Esophagus (tissue), 2 donors: ENCODE data around the gene POLR3A. TPM values are rescaled to one million over a fixed set of nuclear protein-coding genes. Genes with fewer than 3 reads are reported as not detected.
A peak's percentile ranks its signal among the peaks of the same experiment; 100 is the strongest.

Experiments used
- H3K27ac ChIP-seq, 2 donors: one replicate each; pipeline ENCODE4 v1.5.1; 2013; ENCODE audit warnings: low read depth in 2 of 2, mild to moderate bottlenecking in 2 of 2, inconsistent platforms in 1 of 2, low read length in 1 of 2, moderate library complexity in 1 of 2
- H3K27me3 ChIP-seq, 2 donors: one replicate each; pipeline ENCODE4 v1.6.1; 2013; ENCODE audit warnings: low read length in 2 of 2, control low read depth in 1 of 2, mild to moderate bottlenecking in 1 of 2; ENCODE audit not compliant: insufficient read depth in 2 of 2, control insufficient read depth in 1 of 2
- H3K36me3 ChIP-seq, 2 donors: one replicate each; pipeline ENCODE4 v1.6.1; 2013; ENCODE audit warnings: low read length in 1 of 2; ENCODE audit not compliant: control insufficient read depth in 2 of 2, insufficient read depth in 2 of 2
- H3K4me1 ChIP-seq, 2 donors: one replicate each; pipeline ENCODE4 v1.6.1; 2013; ENCODE audit warnings: low read length in 1 of 2; ENCODE audit not compliant: control insufficient read depth in 2 of 2, insufficient read depth in 2 of 2
- H3K4me3 ChIP-seq, 2 donors: one replicate each; pipeline ENCODE4 v1.5.1; 2013; ENCODE audit warnings: low read length in 2 of 2, mild to moderate bottlenecking in 2 of 2, low read depth in 1 of 2, moderate library complexity in 1 of 2
- H3K9me3 ChIP-seq, 2 donors: one replicate each; pipeline ENCODE4 v1.6.1; 2013; ENCODE audit warnings: mild to moderate bottlenecking in 2 of 2, low read depth in 1 of 2, low read length in 1 of 2, moderate library complexity in 1 of 2; ENCODE audit not compliant: control insufficient read depth in 2 of 2, insufficient read depth in 1 of 2
- WGBS, 2 donors: extraction: QIAGEN DNeasy Blood & Tissue Kit; methylation state at CpG; one replicate each; pipeline ENCODE4 v1.1.7; 2013; 5-methylcytosine and 5-hydroxymethylcytosine counted together
- polyA plus RNA-seq, 2 donors: library from polyadenylated mRNA; stranded (reverse); fragments of 200-250 nt; gene quantifications; one replicate each; pipeline ENCODE4 v1.2.3, GENCODE V29; 2013
- donor health status: healthy with polysubstance abuse.
- donor health status: Bipolar disorder and iron deficiency.

The POLR3A gene
- polyA plus RNA-seq, 2 donors: 3.4 to 3.6 TPM

GRCh38 chr10:78049851-78050250 is 20.5 kb upstream of the POLR3A start:
- H3K4me1 ChIP-seq: no peaks in the 10 kb centered on the region
- H3K27me3 ChIP-seq: no peaks in the 10 kb centered on the region
- no peaks in the 10 kb centered on the region for H3K36me3 ChIP-seq
- 68 to 78% methylated on average over 1 of the region's 1 CpG for WGBS, 2 donors
- H3K9me3 ChIP-seq: no peaks in the 10 kb centered on the region
- H3K4me3 ChIP-seq: no peak overlapping the region
- H3K27ac ChIP-seq: no peak overlapping the region

GRCh38 chr10:78047314-78047891 is 18.1 kb upstream of the POLR3A start:
- no peaks in the 10 kb centered on the region for H3K27me3 ChIP-seq
- peak overlapping the region in 1 of 2 donors; percentile 67 for H3K27ac ChIP-seq
- WGBS, 2 donors: 24 to 26% methylated on average over 13 of the region's 13 CpGs
- no peak overlapping the region for H3K4me3 ChIP-seq
- H3K36me3 ChIP-seq: peaks cover 4 to 5% of the 10 kb centered on the region in 2 donors
- H3K4me1 ChIP-seq: peaks cover 0 to 4% of the 10 kb centered on the region in 2 donors
- H3K9me3 ChIP-seq: no peaks in the 10 kb centered on the region

GRCh38 chr10:78046711-78047269 is 17.5 kb upstream of the POLR3A start:
- Histone ChIP-seq H3K4me3 (no peak overlapping the region), H3K27me3 (no peaks in the 10 kb centered on the region), H3K4me1 (peaks cover 0 to 4% of the 10 kb centered on the region in 2 donors), H3K36me3 (peaks cover 7 to 10% of the 10 kb centered on the region in 2 donors), H3K27ac (peak overlapping the region in 1 of 2 donors; percentile 67), H3K9me3 (no peaks in the 10 kb centered on the region)
- 59 to 65% methylated on average over 10 of the region's 10 CpGs for WGBS, 2 donors

GRCh38 chr10:78045856-78046255 is 16.5 kb upstream of the POLR3A start:
- Histone ChIP-seq H3K27ac (no peak overlapping the region), H3K4me1 (peaks cover 0 to 4% of the 10 kb centered on the region in 2 donors)

GRCh38 chr10:78045237-78045636 is 15.9 kb upstream of the POLR3A start:
- peaks cover 0 to 4% of the 10 kb centered on the region in 2 donors for H3K4me1 ChIP-seq
- no peak overlapping the region for H3K4me3 ChIP-seq
- H3K9me3 ChIP-seq: no peaks in the 10 kb centered on the region
- 63 to 65% methylated on average over 10 of the region's 10 CpGs for WGBS, 2 donors
- H3K27ac ChIP-seq: peak overlapping the region in 1 of 2 donors; percentile 50
- peaks cover 11 to 24% of the 10 kb centered on the region in 2 donors for H3K36me3 ChIP-seq
- no peaks in the 10 kb centered on the region for H3K27me3 ChIP-seq

More at GRCh38 chr10:78045856-78046255, 16.5 kb upstream of the POLR3A start:
- Histone ChIP-seq H3K9me3 (no peaks in the 10 kb centered on the region), H3K27me3 (no peaks in the 10 kb centered on the region), H3K36me3 (peaks cover 11 to 19% of the 10 kb centered on the region in 2 donors), H3K4me3 (no peak overlapping the region)
- WGBS, 2 donors: 74 to 76% methylated on average over 8 of the region's 8 CpGs

- peaks cover 12 to 26% of the 10 kb centered on the region in 2 donors for H3K36me3 ChIP-seq
- peaks cover 0 to 4% of the 10 kb centered on the region in 2 donors for H3K4me1 ChIP-seq
- H3K27ac ChIP-seq: peak overlapping the region in 1 of 2 donors; percentile 31
- H3K27me3 ChIP-seq: no peaks in the 10 kb centered on the region
- H3K9me3 ChIP-seq: no peaks in the 10 kb centered on the region
- 58 to 60% methylated on average over 10 of the region's 10 CpGs for WGBS, 2 donors
- H3K4me3 ChIP-seq: no peak overlapping the region
Observed at GRCh38 chr10:78044699-78045098, 15.4 kb upstream of the POLR3A start.

- Histone ChIP-seq H3K36me3 (peaks cover 15 to 28% of the 10 kb centered on the region in 2 donors), H3K4me1 (peaks cover 0 to 4% of the 10 kb centered on the region in 2 donors), H3K4me3 (no peak overlapping the region), H3K27me3 (no peaks in the 10 kb centered on the region), H3K27ac (no peak overlapping the region), H3K9me3 (no peaks in the 10 kb centered on the region)
Observed at GRCh38 chr10:78044179-78044578, 14.9 kb upstream of the POLR3A start.

- Histone ChIP-seq H3K27me3 (no peaks in the 10 kb centered on the region), H3K4me1 (peaks cover 0 to 7% of the 10 kb centered on the region in 2 donors), H3K9me3 (no peaks in the 10 kb centered on the region), H3K36me3 (peaks cover 18 to 36% of the 10 kb centered on the region in 2 donors), H3K4me3 (no peak overlapping the region), H3K27ac (peak overlapping the region in 1 of 2 donors; percentile 9)
- 96% methylated on average over 6 of the region's 6 CpGs for WGBS, 2 donors
Observed at GRCh38 chr10:78042752-78043104, 13.4 kb upstream of the POLR3A start.

- Histone ChIP-seq H3K4me3 (no peak overlapping the region), H3K36me3 (peaks cover 18 to 38% of the 10 kb centered on the region in 2 donors), H3K4me1 (peaks cover 0 to 7% of the 10 kb centered on the region in 2 donors), H3K27ac (peak overlapping the region in 1 of 2 donors; percentile 9), H3K27me3 (no peaks in the 10 kb centered on the region), H3K9me3 (no peaks in the 10 kb centered on the region)
- 79% methylated on average over 2 of the region's 2 CpGs for WGBS, 2 donors
Observed at GRCh38 chr10:78042058-78042751, 12.9 kb upstream of the POLR3A start.
